Duodenal mucosa (tissue), 2 donors: ENCODE results near the gene SMYD3.

Experiments used
- H3K27ac ChIP-seq: one replicate; pipeline ENCODE4 v1.7.0; 2013; ENCODE audit warnings: low read depth, low read length
- H3K27me3 ChIP-seq, 2 donors: one replicate each; pipeline ENCODE4 v1.7.0; 2013; ENCODE audit warnings: low read length in 2 of 2, control low read depth in 1 of 2; ENCODE audit not compliant: insufficient read depth in 2 of 2, control insufficient read depth in 1 of 2
- H3K36me3 ChIP-seq, 2 donors: one replicate each; pipeline ENCODE4 v1.7.0; 2013; ENCODE audit warnings: low read length in 2 of 2, control low read depth in 1 of 2; ENCODE audit not compliant: insufficient read depth in 2 of 2, control insufficient read depth in 1 of 2
- H3K4me1 ChIP-seq, 2 donors: one replicate each; pipeline ENCODE4 v1.7.0; 2013; ENCODE audit warnings: low read length in 2 of 2, control low read depth in 1 of 2; ENCODE audit not compliant: insufficient read depth in 2 of 2, control insufficient read depth in 1 of 2
- H3K4me3 ChIP-seq, 2 donors: one replicate each; pipeline ENCODE4 v1.7.0; 2013; ENCODE audit warnings: low read length in 2 of 2, low read depth in 1 of 2
- H3K9ac ChIP-seq, 2 donors: one replicate each; pipeline ENCODE4 v1.7.0; 2013; ENCODE audit warnings: low read length in 2 of 2, low read depth in 1 of 2
- H3K9me3 ChIP-seq, 2 donors: one replicate each; pipeline ENCODE4 v1.7.0; 2013; ENCODE audit warnings: low read length in 2 of 2, control low read depth in 1 of 2; ENCODE audit not compliant: control insufficient read depth in 1 of 2

SMYD3 gene

DNA sequence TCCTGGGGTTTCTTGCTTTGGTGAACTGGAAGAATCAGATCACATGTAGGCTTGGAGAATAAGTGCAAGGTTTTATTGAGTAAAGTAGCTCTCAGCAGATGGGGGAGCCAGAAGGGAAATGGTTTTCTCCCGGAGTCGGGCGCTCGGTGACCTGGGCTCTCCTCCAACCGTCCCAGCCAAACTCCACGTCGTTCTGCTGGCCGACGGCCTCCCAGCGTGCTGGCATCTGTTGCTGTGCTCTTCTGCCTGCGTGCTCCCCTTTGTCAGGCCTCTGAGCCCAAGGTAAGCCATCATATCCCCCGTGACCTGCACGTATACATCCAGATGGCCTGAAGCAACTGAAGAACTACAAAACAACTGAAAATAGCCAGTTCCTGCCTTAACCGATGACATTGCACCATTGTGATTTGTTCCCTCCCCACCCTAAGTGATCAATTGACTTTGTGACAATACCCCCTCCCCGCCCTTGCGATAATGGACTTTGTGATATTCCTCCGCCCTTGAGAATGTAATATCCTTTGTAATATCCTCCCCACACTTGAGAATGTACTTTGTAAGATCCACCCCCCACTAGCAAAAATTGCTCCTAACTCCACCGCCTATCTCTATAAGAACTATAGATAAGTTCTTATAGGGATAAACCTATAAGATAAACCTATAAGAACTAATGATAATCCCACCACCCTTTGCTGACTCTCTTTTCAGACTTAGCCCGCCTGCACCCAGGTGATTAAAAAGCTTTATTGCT is 88.3 kb downstream of the SMYD3 start:
- Histone ChIP-seq H3K9ac (no peak overlapping the region), H3K4me3 (no peak overlapping the region), H3K4me1 (no peaks in the 10 kb centered on the region), H3K9me3 (peaks cover 4 to 13% of the 10 kb centered on the region in 2 donors), H3K27me3 (no peaks in the 10 kb centered on the region), H3K27ac (no peak overlapping the region), H3K36me3 (no peaks in the 10 kb centered on the region)

DNA sequence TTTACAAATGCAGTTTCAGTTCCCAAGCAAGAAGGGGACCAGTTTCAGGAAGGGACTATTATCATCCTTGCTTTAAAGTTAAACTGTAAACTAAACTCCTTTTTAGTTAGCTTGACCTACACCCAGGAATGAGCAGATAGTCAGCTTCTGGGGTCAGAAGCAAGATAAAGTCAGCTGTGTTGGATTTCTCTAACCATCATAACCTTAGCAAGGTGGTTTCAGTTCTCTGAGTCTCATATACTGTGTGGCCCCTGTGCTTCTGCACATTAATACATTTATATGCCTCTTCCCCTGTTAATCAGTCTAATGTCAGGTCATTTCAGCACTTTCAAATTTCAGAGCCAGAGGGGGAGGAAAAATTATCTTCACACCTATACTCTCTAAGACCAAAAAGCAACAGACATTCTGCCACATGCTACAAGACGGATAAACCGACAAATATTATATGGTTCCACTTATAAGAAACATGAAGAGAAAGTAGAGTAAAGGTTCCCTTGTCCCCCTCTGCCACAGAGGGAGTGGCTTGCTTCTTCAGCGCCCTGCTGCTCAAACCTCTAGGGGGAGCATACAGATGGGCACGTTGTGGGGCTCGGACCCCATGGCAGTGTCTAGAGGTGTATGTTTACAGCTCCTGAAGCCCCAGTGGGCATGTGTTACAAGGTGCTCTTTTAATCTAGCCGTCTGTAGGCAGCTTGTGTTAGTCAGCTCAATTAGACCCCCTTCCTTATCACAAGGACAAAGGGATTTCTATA is 89.1 kb downstream of the SMYD3 start:
- no peaks in the 10 kb centered on the region for H3K27me3 ChIP-seq
- H3K4me1 ChIP-seq: no peaks in the 10 kb centered on the region
- no peaks in the 10 kb centered on the region for H3K36me3 ChIP-seq
- no peak overlapping the region for H3K9ac ChIP-seq
- H3K4me3 ChIP-seq: no peak overlapping the region
- no peak overlapping the region for H3K27ac ChIP-seq
- H3K9me3 ChIP-seq: peaks cover 4 to 13% of the 10 kb centered on the region in 2 donors

DNA sequence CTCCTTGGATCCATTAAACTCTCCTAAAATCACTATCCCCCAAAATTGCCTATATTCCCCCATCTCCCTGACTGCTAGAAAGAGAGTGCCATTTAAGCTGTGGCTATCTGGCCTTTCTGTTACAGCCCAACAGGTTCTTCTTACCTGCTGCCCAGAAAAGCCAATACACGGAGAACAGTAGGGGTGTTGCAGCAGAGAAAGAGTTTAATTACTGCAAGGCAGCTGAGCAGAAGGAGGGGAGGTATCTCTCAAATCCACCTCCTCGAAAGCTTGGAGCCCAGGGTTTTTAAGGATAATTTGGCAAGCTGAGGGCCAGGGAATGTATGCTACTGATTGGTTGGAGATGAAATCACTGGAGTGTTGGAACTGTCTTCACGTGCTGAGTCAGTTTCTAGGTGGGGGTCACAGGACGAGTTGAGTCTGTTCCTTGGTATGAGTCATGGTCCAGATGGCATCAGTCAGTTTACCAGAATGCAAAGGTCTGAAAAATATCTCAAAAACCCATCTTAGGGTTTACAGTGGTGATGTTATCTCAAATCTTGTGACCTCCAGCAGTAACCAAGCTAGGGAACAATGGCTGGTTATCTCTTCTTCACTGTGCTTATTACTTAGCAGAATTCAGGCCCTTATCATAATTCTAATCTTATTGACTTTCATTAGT is 89.8 kb downstream of the SMYD3 start:
- H3K4me3 ChIP-seq: no peak overlapping the region
- no peaks in the 10 kb centered on the region for H3K36me3 ChIP-seq
- H3K4me1 ChIP-seq: no peaks in the 10 kb centered on the region
- H3K9ac ChIP-seq: no peak overlapping the region
- no peak overlapping the region for H3K27ac ChIP-seq
- no peaks in the 10 kb centered on the region for H3K27me3 ChIP-seq
- peaks cover 4 to 13% of the 10 kb centered on the region in 2 donors for H3K9me3 ChIP-seq

DNA sequence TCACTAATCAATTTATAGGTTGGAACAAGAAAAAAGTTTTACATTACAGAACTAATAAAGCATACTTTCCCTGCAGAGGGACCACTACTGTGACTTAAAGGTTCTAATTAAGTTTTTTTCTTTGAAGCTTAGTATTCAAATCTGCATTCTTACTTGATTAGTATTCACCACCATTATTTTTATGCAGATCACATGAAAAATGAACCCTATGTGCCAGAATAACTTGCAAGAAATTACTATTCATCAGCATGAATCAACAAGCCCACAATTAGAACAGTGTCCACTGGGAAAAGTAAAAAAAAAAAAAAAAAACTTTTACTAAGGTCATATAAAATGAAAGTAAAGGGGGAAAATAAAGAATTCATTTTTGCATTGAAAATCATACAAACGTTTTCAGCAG is 90.8 kb downstream of the SMYD3 start:
- Histone ChIP-seq H3K27me3 (no peaks in the 10 kb centered on the region), H3K36me3 (no peaks in the 10 kb centered on the region), H3K9me3 (peaks cover 4 to 13% of the 10 kb centered on the region in 2 donors), H3K27ac (no peak overlapping the region), H3K4me3 (no peak overlapping the region), H3K9ac (no peak overlapping the region), H3K4me1 (no peaks in the 10 kb centered on the region)

DNA sequence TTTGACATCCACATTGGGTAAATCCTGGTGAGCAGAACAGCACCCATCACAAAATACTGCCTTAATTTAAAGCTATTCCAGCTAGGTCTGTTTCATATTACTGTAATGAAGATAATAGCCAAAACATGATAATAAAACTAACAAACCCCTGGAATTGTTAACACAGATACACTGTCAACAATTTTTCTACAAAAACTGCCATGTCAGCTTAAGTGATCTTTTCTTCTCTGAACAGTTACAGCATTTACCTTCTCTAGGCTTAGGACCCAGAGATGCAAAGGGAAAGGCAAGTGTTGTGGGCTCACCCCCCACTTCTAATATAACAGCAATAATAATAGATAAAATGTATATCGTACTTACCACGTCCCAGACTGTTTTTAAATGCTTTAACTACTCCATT is 92.1 kb downstream of the SMYD3 start:
- Histone ChIP-seq H3K9me3 (peaks cover 4 to 13% of the 10 kb centered on the region in 2 donors), H3K4me1 (no peaks in the 10 kb centered on the region), H3K27ac (no peak overlapping the region), H3K4me3 (no peak overlapping the region), H3K27me3 (no peaks in the 10 kb centered on the region), H3K36me3 (no peaks in the 10 kb centered on the region), H3K9ac (no peak overlapping the region)

DNA sequence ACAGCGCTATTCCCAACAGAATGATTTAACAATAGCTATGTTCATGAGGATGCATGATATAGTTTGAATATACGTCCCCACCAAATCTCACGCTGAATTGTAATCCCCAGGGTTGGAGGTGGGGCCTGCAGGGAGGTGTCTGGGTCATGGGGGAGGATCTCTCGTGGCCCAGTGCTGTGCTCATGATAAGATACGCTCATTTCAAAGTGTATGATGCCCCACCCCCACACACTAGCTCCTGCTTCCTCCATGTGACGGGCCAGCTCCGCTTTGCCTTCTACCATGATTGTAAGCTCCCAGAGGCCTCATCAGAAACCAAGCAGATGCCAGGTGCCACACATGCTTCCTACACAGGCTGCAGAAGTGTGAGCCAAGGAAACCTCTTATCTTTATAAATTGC is 93.6 kb downstream of the SMYD3 start:
- Histone ChIP-seq H3K4me3 (no peak overlapping the region), H3K4me1 (no peaks in the 10 kb centered on the region), H3K9ac (no peak overlapping the region), H3K9me3 (peaks cover 4 to 6% of the 10 kb centered on the region in 2 donors), H3K27me3 (no peaks in the 10 kb centered on the region), H3K27ac (no peak overlapping the region), H3K36me3 (no peaks in the 10 kb centered on the region)

- H3K9me3 ChIP-seq: no peaks in the 10 kb centered on the region
- no peaks in the 10 kb centered on the region for H3K36me3 ChIP-seq
- no peaks in the 10 kb centered on the region for H3K27me3 ChIP-seq
- H3K4me3 ChIP-seq: no peak overlapping the region
- no peak overlapping the region for H3K9ac ChIP-seq
- H3K4me1 ChIP-seq: no peaks in the 10 kb centered on the region
- H3K27ac ChIP-seq: no peak overlapping the region
Observed at GRCh38 chr1:246404078-246404477, 103.0 kb downstream of the SMYD3 start.

GRCh38 chr1:246398126-246398813 is 108.8 kb downstream of the SMYD3 start:
- Histone ChIP-seq H3K27ac (no peak overlapping the region), H3K27me3 (no peaks in the 10 kb centered on the region), H3K9me3 (no peaks in the 10 kb centered on the region), H3K4me3 (no peak overlapping the region), H3K9ac (no peak overlapping the region), H3K4me1 (no peaks in the 10 kb centered on the region), H3K36me3 (no peaks in the 10 kb centered on the region)

DNA sequence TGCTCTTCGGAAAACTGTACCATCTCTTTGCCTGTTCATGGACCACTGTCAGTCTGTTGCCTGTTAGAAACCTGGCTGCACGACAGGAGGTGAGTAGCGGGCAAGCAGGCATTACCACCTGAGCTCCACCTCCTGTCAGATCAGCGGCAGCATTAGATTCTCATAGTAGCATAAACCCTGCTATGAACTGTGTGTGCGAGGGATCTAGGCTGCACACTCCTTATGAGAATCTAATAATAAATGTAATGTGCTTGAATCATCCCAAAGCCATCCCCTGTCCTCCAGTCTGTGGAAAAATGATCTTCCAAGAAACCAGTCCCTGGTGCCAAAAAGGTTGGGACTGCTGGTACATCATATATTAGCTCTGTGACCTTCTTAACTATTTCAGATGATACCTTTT is 110.0 kb downstream of the SMYD3 start:
- H3K9ac ChIP-seq: no peak overlapping the region
- no peak overlapping the region for H3K4me3 ChIP-seq
- no peaks in the 10 kb centered on the region for H3K4me1 ChIP-seq
- H3K36me3 ChIP-seq: no peaks in the 10 kb centered on the region
- H3K27ac ChIP-seq: no peak overlapping the region
- H3K9me3 ChIP-seq: no peaks in the 10 kb centered on the region
- H3K27me3 ChIP-seq: no peaks in the 10 kb centered on the region

DNA sequence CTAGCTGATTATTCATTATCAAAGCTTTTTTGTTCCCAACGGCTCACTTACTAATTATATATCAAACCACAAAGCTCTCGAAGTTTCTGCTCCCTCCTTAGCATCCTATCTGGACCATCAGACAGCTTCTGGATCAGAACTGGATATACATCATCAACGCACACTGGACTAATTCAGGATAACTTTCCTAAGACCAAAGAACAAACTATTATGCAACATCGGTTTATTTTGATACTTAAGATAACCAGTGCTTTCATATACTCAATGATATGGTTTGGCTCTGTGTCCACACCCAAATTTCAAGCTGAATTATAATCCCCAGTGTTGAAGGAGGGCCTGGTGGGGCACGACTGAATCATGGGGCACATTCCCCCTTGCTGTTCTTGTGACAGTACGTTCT is 110.8 kb downstream of the SMYD3 start:
- no peaks in the 10 kb centered on the region for H3K36me3 ChIP-seq
- no peak overlapping the region for H3K4me3 ChIP-seq
- no peak overlapping the region for H3K9ac ChIP-seq
- H3K4me1 ChIP-seq: no peaks in the 10 kb centered on the region
- no peaks in the 10 kb centered on the region for H3K9me3 ChIP-seq
- H3K27ac ChIP-seq: no peak overlapping the region
- H3K27me3 ChIP-seq: no peaks in the 10 kb centered on the region
